ENCODE results near the gene CRACR2B.

- no peak for TF ChIP-seq EZH2 (IDR thresholded peaks at IDR 0.05; ENCODE audit: insufficient read depth, low read length)
- TF ChIP-seq CTCF (IDR thresholded peaks at IDR 0.05; ENCODE audit: insufficient read depth, low read depth, low read length): no peak
These were observed 45.1 kb downstream of the CRACR2B start for GRCh38 chr11:872799-873198.
